ENCODE results near the gene OR7D2. TPM values are rescaled to one million over a fixed set of nuclear protein-coding genes. Genes with fewer than 3 reads are reported as not detected.

The OR7D2 gene
- total RNA-seq: under 1 TPM in 1 of 5 experiments, not detected in 4; 0.82 TPM
- polyA plus RNA-seq: not detected
- not detected for total RNA-seq

DNA sequence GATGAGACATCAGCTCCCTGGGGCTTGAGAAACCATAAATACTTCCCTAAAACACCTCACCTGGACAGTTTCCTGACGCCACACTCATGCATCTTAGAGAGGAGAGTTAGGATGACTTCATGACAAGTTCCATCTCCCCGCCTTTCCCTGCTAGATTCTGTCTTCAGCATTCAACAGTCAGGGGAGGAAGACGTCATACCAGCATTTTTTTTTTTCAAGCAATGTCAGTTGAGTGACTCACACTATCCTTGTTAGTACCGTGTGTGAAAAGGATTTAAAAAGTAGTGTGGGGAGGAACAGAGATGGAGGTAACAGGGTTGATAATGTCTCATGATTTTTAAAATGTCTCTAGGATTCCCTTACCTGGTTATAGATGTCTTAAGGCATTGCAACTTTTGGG, at the start of gene OR7D2:
TSS of gene OR7D2 (plus strand) at position 79 of the 400 bp plus-strand sequence. CDS start 6,803 bp downstream, outside the sequence.
- intact Hi-C loops (cut with micrococcal nuclease): no loop called here
- POLR2A ChIA-PET: no interaction called here
- no peak for DNase-seq
- Mint-ChIP-seq H3K4me3 (no peak within 1 kb of the TSS), H3K36me3 (peaks cover 0 to 33% (median 4%) of the 10 kb centered on the region in 5 donors), H3K27me3 (peaks cover 0 to 11% (median 9%) of the 10 kb centered on the region in 5 donors), H3K27ac (peak within 1 kb of the TSS in 1 of 9 donors; percentile 39), H3K4me1 (no peaks in the 10 kb centered on the region), H3K9me3 (peaks cover 0 to 31% (median 5%) of the 10 kb centered on the region in 11 donors)
- no peak for ATAC-seq
- Histone ChIP-seq H3K4me1 (ENCODE audit: control insufficient read depth in 2 of 2, insufficient read depth in 2 of 2, low read length in 2 of 2) (no peaks in the 10 kb centered on the region), H3K4me3 (ENCODE audit: low read length) (no peak within 1 kb of the TSS), H3K36me3 (ENCODE audit: control insufficient read depth in 2 of 3, insufficient read depth in 3 of 3, low read length in 3 of 3) (no peaks in the 10 kb centered on the region), H3K9me3 (ENCODE audit: control insufficient read depth in 2 of 3, low read length in 3 of 3) (no peaks in the 10 kb centered on the region), H3K27me3 (ENCODE audit: control insufficient read depth in 2 of 2, insufficient read depth in 2 of 2, low read length in 2 of 2) (no peaks in the 10 kb centered on the region), H3K27ac (ENCODE audit: low read depth, low read length) (no peak within 1 kb of the TSS)
- CTCF ChIA-PET: no interaction called here

- ATAC-seq (no peak), DNase-seq (no peak)
- Histone ChIP-seq H3K27me3 (ENCODE audit: control insufficient read depth in 2 of 2, insufficient read depth in 2 of 2, low read length in 2 of 2) (no peaks in the 10 kb centered on the region), H3K27ac (ENCODE audit: low read depth, low read length) (no peak overlapping the region), H3K9me3 (ENCODE audit: control insufficient read depth in 2 of 3, low read length in 3 of 3) (no peaks in the 10 kb centered on the region), H3K36me3 (ENCODE audit: control insufficient read depth in 2 of 3, insufficient read depth in 3 of 3, low read length in 3 of 3) (no peaks in the 10 kb centered on the region), H3K4me1 (ENCODE audit: control insufficient read depth in 2 of 2, insufficient read depth in 2 of 2, low read length in 2 of 2) (no peaks in the 10 kb centered on the region), H3K4me3 (ENCODE audit: low read length) (no peak overlapping the region)
- Mint-ChIP-seq H3K4me3 (no peak overlapping the region), H3K36me3 (peaks cover 0 to 5% (median 0%) of the 10 kb centered on the region in 5 donors), H3K27ac (peak overlapping the region in 2 of 9 donors; percentile 9 to 14), H3K27me3 (peaks cover 0 to 46% (median 23%) of the 10 kb centered on the region in 5 donors), H3K9me3 (peaks cover 0 to 1% (median 0%) of the 10 kb centered on the region in 11 donors), H3K4me1 (peaks cover 0 to 9% (median 8%) of the 10 kb centered on the region in 7 donors)
- ChIA-PET CTCF (interaction anchor here (0.9 kb wide), 1 partner anchor 74 kb away, joined by 4 read pairs; no protein-coding TSS in a partner anchor), POLR2A (no interaction called here)
- intact Hi-C loops (cut with micrococcal nuclease): loop anchor here in 1 of 2 donors (10.0 kb wide), 1 partner anchor 894 kb away; no protein-coding TSS in a partner anchor
These were observed 47.8 kb upstream of the OR7D2 start for GRCh38 chr19:9130965-9131364.

GRCh38 chr19:9132422-9132821, 46.4 kb upstream of the OR7D2 start:
- POLR2A ChIA-PET: no interaction called here
- Histone ChIP-seq H3K36me3 (ENCODE audit: control insufficient read depth in 2 of 3, insufficient read depth in 3 of 3, low read length in 3 of 3) (no peaks in the 10 kb centered on the region), H3K4me3 (ENCODE audit: low read length) (no peak overlapping the region), H3K27me3 (ENCODE audit: control insufficient read depth in 2 of 2, insufficient read depth in 2 of 2, low read length in 2 of 2) (no peaks in the 10 kb centered on the region), H3K4me1 (ENCODE audit: control insufficient read depth in 2 of 2, insufficient read depth in 2 of 2, low read length in 2 of 2) (no peaks in the 10 kb centered on the region), H3K27ac (ENCODE audit: low read depth, low read length) (no peak overlapping the region), H3K9me3 (ENCODE audit: control insufficient read depth in 2 of 3, low read length in 3 of 3) (no peaks in the 10 kb centered on the region)
- H3K4me1 Mint-ChIP-seq: peaks cover 0 to 14% (median 13%) of the 10 kb centered on the region in 7 donors
- H3K36me3 Mint-ChIP-seq: no peaks in the 10 kb centered on the region
- no peaks in the 10 kb centered on the region for H3K9me3 Mint-ChIP-seq
- DNase-seq: no peak
- no peak overlapping the region for H3K27ac Mint-ChIP-seq
- intact Hi-C loops (cut with micrococcal nuclease): loop anchor here in 1 of 2 donors (10.0 kb wide), 1 partner anchor 892 kb away; no protein-coding TSS in a partner anchor
- no peak overlapping the region for H3K4me3 Mint-ChIP-seq
- CTCF ChIA-PET: interaction anchor here (0.7 kb wide), 1 partner anchor 732 kb away, joined by 3 read pairs; no protein-coding TSS in a partner anchor
- H3K27me3 Mint-ChIP-seq: peaks cover 0 to 35% (median 9%) of the 10 kb centered on the region in 5 donors
- no peak for ATAC-seq

DNA sequence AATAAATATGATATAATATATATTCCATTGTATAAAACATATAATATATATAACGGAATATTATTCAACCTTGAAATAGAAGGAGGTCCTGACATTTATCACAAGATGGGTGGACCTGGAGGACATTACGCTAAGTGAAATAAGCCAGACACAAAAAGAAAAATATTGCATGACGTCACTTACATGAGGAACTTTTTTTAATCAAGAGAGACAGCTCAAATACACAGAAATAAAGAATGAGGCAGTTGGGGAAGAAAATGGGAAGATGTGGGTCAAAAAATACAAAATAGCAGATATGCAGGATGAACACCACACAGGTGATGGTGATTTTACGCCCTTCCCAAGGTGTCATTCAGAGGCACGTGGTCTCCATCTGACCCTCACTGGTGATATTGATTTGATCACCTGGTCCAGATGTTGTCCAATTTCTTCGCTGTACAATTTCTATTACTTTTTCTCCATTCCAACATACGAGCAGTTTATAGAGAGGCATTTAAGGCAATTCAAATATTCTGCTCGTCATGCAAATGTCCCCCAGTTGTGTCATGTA, 39.1 kb upstream of the OR7D2 start:
- H3K4me1 Mint-ChIP-seq: peaks cover 28 to 51% (median 46%) of the 10 kb centered on the region in 7 donors
- ATAC-seq: no peak
- H3K36me3 Mint-ChIP-seq: peaks cover 3 to 32% (median 21%) of the 10 kb centered on the region in 5 donors
- Histone ChIP-seq H3K4me3 (ENCODE audit: low read length) (peak overlapping the region; percentile 94), H3K4me1 (ENCODE audit: control insufficient read depth in 2 of 2, insufficient read depth in 2 of 2, low read length in 2 of 2) (peaks cover 17 to 21% of the 10 kb centered on the region in 2 donors), H3K27ac (ENCODE audit: low read depth, low read length) (peak overlapping the region; percentile 95), H3K36me3 (ENCODE audit: control insufficient read depth in 2 of 3, insufficient read depth in 3 of 3, low read length in 3 of 3) (peaks cover 0 to 4% (median 0%) of the 10 kb centered on the region in 3 experiments), H3K9me3 (ENCODE audit: control insufficient read depth in 2 of 3, low read length in 3 of 3) (peaks cover 0 to 3% (median 0%) of the 10 kb centered on the region in 3 experiments), H3K27me3 (ENCODE audit: control insufficient read depth in 2 of 2, insufficient read depth in 2 of 2, low read length in 2 of 2) (no peaks in the 10 kb centered on the region)
- H3K4me3 Mint-ChIP-seq: peak overlapping the region; percentile 93 to 99 (median 98)
- H3K9me3 Mint-ChIP-seq: peaks cover 0 to 15% (median 5%) of the 10 kb centered on the region in 11 donors
- peak overlapping the region; percentile 95 to 99 (median 97) for H3K27ac Mint-ChIP-seq
- ChIA-PET POLR2A (interaction anchor here (0.6 to 2.4 kb wide), 2 partner anchors 295 to 666 kb away, joined by 3 to 8 read pairs; partner anchors contain the start of gene ZNF266), CTCF (no interaction called here)
- peaks cover 0 to 7% (median 0%) of the 10 kb centered on the region in 5 donors for H3K27me3 Mint-ChIP-seq
- no peak for DNase-seq
- intact Hi-C loops (cut with micrococcal nuclease): loop anchor here (1.0 to 10.0 kb wide), 14 partner anchors 168 to 885 kb away; partner anchors contain the start of genes ZNF121 (in 2 of the 2), ZNF266 (in 2 of the 2), ZNF559 (in 2 of the 2) and ZNF699 (in 2 of the 2)

DNA sequence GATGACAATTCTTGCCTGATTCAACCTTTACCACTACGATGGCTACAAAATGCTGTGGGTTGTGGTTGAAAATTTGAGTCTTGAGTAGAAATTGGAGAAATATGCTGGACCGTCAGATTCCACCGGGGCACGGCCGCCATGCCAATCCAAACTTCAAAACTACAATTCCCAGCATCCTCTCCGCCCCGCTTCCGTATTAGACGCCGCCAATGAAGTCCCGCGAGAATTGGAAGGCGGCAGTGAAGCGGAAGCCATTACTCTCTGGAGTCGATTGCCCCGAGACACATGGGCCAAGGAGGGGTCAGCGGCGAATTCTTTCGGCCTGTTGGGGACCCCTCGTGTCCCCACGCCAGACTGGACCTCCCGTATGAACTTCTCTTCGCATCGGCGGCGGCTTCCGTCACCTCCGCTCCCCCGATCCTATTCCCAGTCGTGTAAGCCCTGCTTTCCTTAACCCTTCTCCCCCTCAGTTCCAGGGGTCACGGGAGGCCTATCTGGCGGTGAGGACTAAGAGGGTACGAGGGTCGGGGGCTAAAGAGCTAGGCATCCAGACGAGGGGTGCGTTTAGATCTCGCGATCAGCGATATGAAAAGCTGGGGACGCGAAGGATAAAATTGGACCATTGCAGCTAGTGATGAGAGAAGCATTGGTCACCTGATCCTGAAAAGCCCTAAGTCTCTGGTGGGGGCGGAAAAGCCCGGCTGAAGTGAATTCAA, 38.5 kb upstream of the OR7D2 start, which contains the start of gene ZNF317:
TSS of gene ZNF317 (plus strand) at position 239 of the 716 bp plus-strand sequence. CDS start 15,620 bp downstream, outside the sequence.
- CTCF ChIA-PET: no interaction called here
- peak within 1 kb of the TSS; percentile 95 for H3K27ac ChIP-seq (ENCODE audit: low read depth, low read length)
- H3K27me3 Mint-ChIP-seq: peaks cover 0 to 7% (median 0%) of the 10 kb centered on the region in 5 donors
- H3K4me1 ChIP-seq (ENCODE audit: control insufficient read depth in 2 of 2, insufficient read depth in 2 of 2, low read length in 2 of 2): peaks cover 17 to 21% of the 10 kb centered on the region in 2 donors
- DNase-seq (peak; percentile 72 to 94 (median 88)), ATAC-seq (peak; percentile 94)
- peaks cover 0 to 9% (median 0%) of the 10 kb centered on the region in 3 experiments for H3K36me3 ChIP-seq (ENCODE audit: control insufficient read depth in 2 of 3, insufficient read depth in 3 of 3, low read length in 3 of 3)
- H3K4me1 Mint-ChIP-seq: peaks cover 28 to 55% (median 49%) of the 10 kb centered on the region in 7 donors
- H3K4me3 Mint-ChIP-seq: peak within 1 kb of the TSS; percentile 93 to 99 (median 98)
- H3K27me3 ChIP-seq (ENCODE audit: control insufficient read depth in 2 of 2, insufficient read depth in 2 of 2, low read length in 2 of 2): no peaks in the 10 kb centered on the region
- intact Hi-C loops (cut with micrococcal nuclease): loop anchor here (1.0 to 5.0 kb wide), 11 partner anchors 167 to 695 kb away; partner anchors contain the start of genes ZNF121 (in 2 of the 2), ZNF266 (in 2 of the 2), ZNF559 (in 2 of the 2) and ZNF699 (in 2 of the 2)
- POLR2A ChIA-PET: interaction anchor here (0.6 to 2.4 kb wide), 3 partner anchors 295 to 692 kb away, joined by 3 to 8 read pairs (median 3); partner anchors contain the start of gene ZNF266
- peaks cover 7 to 38% (median 27%) of the 10 kb centered on the region in 5 donors for H3K36me3 Mint-ChIP-seq
- H3K4me3 ChIP-seq (ENCODE audit: low read length): peak within 1 kb of the TSS; percentile 94
- peak within 1 kb of the TSS; percentile 95 to 99 (median 97) for H3K27ac Mint-ChIP-seq
- H3K9me3 Mint-ChIP-seq: peaks cover 0 to 21% (median 8%) of the 10 kb centered on the region in 11 donors
- peaks cover 0 to 9% (median 5%) of the 10 kb centered on the region in 3 experiments for H3K9me3 ChIP-seq (ENCODE audit: control insufficient read depth in 2 of 3, low read length in 3 of 3)

DNA sequence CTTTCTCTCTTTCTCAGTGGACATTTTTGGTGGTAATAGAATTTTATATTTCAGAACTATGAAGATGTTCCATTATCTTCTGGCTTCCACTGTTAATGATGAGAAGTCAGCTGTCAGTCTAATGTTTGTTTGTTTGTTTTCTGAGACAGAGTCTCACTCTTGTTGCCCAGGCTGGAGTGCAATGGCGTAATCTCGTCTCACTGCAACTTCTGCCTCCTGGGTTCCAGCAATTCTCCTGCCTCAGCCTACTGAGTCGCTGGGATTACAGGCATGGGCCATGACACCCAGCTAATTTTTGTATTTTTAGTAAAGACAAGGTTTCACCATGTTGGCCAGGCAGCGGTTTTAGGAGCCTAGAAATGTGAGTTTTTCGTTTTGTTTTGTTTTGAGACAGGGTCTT, 33.9 kb upstream of the OR7D2 start:
- Histone ChIP-seq H3K4me1 (ENCODE audit: control insufficient read depth in 2 of 2, insufficient read depth in 2 of 2, low read length in 2 of 2) (peaks cover 12 to 18% of the 10 kb centered on the region in 2 donors), H3K9me3 (ENCODE audit: control insufficient read depth in 2 of 3, low read length in 3 of 3) (peaks cover 0 to 9% (median 8%) of the 10 kb centered on the region in 3 experiments), H3K27me3 (ENCODE audit: control insufficient read depth in 2 of 2, insufficient read depth in 2 of 2, low read length in 2 of 2) (no peaks in the 10 kb centered on the region), H3K4me3 (ENCODE audit: low read length) (no peak overlapping the region), H3K36me3 (ENCODE audit: control insufficient read depth in 2 of 3, insufficient read depth in 3 of 3, low read length in 3 of 3) (peaks cover 0 to 34% (median 0%) of the 10 kb centered on the region in 3 experiments), H3K27ac (ENCODE audit: low read depth, low read length) (no peak overlapping the region)
- Mint-ChIP-seq H3K4me1 (peaks cover 27 to 86% (median 77%) of the 10 kb centered on the region in 7 donors), H3K27ac (no peak overlapping the region), H3K36me3 (peaks cover 15 to 80% (median 64%) of the 10 kb centered on the region in 5 donors), H3K4me3 (peak overlapping the region in 4 of 10 donors; percentile 4 to 36 (median 26)), H3K27me3 (no peaks in the 10 kb centered on the region), H3K9me3 (peaks cover 3 to 58% (median 20%) of the 10 kb centered on the region in 11 donors)
- DNase-seq: peak in 2 of 9 donors; percentile 4 to 18
- ChIA-PET CTCF (no interaction called here), POLR2A (no interaction called here)
- intact Hi-C loops (cut with micrococcal nuclease): loop anchor here in 1 of 2 donors (5.0 kb wide), 1 partner anchor 162 kb away; the partner anchor contains the start of gene ZNF699
- ATAC-seq: no peak

Data from naive thymus-derived CD4-positive, alpha-beta T cell (primary cell).